ENCODE results near the gene MMP23B.
"Not testable (repeated sequence)": the region's sequence is repeated elsewhere in the genome, so short reads cannot be mapped to it uniquely, and the experiment has no call there.

The MMP23B gene

DNA sequence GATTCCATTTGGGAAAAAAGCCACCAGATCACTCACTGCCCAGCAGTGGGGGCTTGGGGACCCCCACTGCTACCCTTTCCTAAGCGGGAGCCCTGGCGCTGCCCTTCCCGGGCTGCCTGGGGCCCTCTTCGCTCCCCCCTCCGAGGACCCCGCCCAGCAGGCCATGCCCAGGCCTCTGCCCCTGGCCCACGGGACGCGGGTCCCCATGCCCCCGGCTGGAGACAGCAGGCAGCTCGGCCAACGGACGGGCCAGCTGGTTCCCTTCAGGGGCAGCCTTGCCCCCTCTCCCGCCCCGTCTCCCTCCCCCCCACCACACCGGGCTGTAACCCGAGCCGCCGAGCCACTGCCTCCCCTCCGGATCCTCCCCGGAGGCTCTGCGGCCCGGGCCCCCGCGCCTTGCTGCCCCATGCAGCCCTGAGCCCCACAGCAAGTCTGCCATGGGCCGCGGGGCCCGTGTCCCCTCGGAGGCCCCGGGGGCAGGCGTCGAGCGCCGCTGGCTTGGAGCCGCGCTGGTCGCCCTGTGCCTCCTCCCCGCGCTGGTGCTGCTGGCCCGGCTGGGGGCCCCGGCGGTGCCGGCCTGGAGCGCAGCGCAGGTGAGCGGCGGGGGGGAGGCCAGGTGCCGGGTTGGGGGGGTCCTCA, at the start of gene MMP23B:
MMP23B (plus strand) TSS at position 392 of the 639 bp plus-strand sequence; CDS start at position 438, 46 bp downstream.
- DNase-seq: peak; percentile 7

DNA sequence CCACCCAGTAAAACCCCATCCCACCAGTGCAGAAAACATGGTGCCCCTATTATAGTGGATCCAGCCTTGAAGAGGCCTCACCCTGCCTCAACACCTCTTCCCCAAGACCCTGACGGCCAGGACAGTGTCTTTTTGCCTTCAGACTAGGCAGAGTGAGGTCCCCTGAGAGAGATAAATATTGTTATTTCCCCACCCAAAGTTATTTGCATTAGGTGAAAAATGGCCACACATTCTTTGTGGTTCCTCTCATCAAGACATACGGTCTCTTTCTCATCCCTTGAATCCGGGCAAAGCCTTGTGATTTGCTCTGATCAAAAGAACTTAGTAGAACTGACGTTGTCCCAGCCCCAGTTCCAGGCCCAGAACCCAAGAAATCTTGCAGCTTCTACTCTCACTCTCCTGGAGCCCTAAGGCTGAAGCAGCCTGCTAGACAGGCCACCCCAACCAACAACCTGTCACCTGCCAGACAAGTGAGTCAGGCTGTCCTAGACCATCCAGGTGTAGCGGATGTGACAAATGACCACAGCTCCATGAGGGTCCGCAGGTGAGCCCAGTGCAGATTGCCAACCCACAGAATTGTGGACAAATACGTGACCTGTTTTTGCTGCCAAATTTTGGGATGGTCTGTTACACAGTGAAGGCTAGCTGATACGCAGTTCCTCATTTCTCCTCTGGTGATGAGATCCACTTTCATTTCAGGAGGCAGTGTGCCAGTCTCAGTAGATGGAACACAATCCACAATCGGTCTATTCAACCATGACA, 49.2 kb upstream of the MMP23B start:
- DNase-seq: no peak

DNA sequence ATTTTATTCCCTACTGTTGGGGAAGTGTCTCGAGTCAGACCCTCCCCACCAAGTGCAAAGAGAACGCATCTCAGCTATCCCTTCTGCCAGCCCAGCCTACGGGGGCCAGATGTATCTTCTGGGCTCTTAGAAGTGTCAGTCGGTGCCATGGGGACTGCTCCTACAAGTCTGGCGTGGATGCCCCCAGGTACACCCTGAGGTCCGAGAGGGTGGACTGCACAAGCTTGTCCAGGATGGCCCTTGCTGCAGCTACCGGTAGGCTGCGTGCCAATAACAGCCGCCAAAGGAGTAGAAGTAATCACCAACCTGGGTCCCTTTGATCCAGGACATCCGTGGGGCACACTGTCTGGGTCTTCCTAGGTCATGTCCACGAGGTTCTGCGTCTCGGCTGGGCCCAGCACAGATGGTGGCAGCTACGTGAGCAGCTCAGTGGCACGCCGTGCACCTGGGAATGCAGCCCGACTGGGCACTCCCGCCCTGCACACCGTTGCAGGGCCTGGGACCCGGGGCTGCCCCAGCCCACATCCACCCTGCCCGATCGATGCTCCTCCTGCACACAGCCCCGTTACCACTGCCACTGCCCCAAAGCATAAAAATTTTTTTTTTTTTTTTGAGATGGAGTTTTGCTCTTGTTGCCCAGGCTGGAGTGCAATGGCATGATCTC, 48.5 kb upstream of the MMP23B start:
- no peak for DNase-seq

DNA sequence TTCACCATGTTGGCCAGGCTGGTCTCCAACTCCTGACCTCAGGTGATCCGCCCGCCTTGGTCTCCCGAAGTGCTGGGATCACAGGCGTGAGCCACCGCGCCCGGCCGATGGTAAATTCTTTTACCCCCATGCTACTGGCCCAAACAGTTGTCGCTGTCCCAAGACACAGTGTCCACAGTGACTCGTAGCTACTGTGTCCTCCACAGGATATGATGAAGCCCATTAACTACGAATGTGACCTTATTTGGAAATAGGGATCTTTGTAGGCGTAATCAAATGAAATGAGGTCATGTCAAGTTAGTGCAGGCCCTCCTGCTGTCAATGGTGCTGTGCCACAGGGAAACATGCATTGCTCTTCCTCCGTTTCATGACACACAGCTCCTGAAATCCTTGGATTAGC, 40.5 kb upstream of the MMP23B start:
- DNase-seq: no peak

DNA sequence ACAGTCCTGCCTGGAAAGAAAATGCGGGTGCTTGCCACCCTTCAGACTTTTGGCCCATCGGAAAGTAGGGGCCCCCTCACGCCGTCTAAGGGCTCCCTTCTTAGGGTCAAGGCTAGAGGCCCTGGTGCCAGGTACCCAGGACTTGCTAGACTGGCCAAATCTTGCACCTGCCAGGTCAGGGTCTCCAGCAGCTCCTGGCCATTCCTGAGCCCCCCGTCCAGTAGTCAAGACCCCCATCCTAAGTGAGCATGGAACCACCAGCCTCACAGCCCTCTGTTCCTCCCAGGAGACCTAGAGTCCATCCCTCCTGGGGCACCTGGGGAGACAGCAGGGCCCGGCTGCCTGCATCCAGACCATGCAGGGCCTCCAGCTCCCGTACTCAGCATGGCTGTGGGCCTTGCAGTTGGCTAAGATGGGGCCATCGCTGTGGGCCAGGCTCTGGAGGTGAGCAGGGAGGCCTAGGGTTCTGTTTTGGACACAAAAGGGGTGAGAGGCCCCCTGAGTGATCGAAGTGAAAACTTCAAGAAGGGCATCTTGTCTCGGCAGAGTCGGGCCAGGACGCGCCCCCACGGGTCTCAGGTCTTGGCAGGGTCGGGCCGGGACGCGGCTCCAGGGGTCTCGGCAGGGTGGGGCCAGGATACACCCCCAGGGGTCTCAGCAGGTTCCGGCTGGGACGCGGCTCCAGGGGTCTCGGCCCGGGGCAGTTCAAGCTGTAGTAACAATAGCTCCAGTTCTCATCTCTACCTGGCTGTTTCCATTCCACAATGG, 38.0 kb upstream of the MMP23B start:
- DNase-seq: no peak

DNA sequence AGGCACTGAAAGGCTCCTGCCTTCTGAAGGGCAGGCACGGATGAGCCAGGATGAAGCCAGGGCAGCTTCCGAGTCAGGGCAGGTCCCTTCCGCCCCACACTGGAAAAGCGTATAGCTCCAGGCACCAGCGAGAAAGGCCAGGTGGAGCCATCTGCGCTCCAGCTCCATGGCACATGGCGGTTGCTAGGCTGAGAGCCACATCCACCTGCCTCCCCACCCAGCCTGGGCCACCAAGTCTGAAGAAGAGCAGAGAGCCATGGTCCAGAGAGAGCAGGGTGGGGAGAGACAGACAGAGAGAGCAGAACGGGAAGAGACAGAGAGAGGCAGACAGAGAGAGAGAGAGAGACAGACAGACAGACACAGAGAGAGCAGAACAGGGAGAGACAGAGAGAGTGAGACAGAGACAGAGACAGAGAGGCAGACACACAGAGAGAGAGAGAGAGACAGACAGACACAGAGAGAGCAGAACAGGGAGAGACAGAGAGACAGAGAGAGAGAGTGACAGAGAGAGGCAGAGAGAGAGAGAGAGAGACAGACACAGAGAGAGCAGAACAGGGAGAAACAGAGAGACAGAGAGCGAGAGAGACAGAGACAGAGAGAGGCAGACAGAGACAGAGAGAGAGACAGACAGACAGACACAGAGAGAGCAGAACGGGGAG, 37.2 kb upstream of the MMP23B start:
- peak; percentile 57 for DNase-seq

DNA sequence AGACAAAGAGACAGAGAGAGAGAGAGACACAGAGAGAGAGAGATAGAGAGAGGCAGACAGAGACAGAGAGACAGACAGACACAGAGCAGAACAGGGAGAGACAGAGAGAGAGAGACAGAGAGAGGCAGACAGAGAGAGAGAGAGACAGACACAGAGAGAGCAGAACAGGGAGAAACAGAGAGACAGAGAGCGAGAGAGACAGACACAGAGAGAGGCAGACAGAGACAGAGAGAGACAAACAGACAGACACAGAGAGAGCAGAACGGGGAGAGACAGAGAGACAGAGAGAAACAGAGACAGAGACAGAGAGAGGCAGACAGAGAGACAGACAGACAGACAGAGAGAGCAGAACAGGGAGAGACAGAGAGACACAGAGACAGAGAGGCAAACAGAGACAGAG, 36.6 kb upstream of the MMP23B start:
- DNase-seq: not testable (repeated sequence)

DNA sequence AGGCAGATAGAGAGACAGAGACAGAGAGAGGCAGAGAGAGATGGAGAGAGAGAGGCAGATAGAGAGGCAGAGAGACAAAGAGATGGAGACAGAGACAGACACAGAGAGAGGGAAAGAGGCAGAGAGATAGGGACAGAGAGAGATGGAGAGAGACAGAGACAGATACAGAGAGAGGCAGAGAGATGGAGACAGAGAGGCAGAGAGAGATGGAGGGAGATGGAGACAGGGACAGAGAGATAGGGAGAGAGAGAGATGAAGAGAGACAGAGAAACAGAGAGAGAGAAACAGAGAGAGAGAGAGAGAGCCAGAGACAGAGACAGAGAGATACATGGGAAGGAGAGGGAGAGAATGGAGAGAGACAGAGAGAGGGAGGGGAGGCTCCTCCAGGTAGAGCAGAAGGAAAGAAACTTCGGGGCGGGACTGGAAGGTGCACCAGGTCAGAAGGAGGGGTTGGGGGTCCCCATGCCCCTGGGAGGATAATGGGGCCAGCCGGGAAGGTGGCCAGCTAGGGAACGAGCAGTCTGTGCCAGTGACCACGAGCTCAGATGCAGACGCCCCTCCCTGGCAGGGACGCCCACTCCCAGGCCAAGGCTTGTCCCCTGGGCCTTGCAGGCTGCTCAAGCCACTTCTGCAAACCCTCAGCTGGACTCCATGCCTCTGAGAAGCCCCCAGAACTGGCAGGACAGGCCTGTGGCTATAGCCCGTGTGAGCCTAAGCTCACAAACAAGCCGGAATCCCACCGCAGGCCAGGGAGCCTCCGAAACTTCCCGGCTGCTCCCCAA, 35.3 kb upstream of the MMP23B start:
- DNase-seq: no peak

DNA sequence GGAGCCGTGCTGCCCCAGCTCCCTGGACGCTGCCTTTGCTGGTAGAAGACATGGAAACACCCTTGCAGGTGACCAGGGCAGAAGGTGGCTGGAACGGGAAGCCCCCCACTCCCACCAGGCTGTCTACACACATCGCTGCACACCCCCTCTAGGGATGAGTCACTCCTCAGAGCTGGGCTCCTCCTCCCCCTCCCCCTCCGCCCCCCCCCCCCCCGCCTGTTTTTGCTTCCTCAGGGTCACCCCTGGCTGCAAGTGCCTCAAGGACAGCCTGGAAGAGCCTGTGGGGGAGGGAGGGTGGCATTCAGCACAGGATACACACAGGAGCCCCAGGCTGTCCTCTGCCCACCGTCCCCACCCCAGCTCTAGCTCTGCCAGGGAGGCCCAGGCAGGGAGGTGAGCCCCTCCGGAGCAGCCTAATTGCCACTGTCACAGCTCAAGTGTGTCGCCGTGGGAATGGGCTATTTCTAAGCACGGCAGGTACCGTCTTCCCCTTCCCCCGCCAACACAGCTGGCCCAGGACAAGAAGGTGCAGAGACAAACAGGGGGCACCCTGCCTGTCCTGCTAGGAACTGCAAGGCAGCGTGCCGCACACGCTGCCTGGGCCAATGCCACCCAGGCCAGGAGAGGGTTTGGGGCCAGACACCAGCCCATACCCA, 34.6 kb upstream of the MMP23B start:
- no peak for DNase-seq

DNA sequence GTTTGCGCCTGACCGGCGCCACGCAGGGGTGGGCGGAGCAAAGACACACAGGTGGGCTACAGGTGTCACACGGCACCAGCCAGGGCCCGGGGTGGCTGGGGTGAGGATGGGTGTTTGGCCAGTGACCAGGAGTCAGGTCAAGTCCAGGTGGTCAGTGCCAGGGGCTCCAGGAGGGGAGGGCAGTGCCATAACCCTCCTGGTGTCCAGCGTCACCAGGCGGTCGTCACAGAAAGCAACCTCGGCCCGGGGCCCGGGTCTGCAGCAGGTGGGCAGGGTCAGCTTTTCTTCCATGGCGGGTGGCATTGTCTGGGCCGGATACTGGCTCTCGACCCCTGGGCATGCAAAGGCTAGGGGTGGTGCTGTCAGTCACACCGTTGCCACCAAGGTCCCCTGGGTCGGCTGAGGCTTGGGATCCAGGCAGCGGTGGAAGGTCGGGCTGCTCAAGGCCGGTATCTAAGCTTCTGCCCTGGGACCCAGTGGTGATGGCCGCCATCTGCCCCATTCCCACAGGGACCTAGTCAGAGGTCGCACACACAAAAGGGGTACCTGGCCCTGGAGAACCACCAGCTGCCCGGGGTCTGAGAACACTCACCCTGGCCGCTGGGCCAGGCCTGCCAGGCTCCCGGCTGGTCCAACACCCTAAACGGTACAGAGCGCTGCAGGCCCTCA, 33.8 kb upstream of the MMP23B start:
- no peak for DNase-seq

DNA sequence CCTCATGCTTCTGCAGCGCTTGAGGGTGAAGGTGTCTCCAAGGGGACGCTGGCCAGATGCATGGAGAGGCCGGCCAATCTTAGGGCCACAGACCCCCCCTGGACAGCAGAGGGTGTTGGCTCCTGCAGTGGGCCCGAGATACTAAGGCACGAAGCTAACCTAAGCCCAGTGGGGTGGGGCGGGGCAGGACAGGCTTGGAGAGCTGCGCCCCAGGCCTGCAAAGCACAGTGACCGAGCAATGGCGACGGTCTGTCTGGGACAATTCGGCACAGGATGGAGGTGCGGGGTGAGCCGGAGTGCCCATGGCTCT, 33.3 kb upstream of the MMP23B start:
- DNase-seq: no peak

DNA sequence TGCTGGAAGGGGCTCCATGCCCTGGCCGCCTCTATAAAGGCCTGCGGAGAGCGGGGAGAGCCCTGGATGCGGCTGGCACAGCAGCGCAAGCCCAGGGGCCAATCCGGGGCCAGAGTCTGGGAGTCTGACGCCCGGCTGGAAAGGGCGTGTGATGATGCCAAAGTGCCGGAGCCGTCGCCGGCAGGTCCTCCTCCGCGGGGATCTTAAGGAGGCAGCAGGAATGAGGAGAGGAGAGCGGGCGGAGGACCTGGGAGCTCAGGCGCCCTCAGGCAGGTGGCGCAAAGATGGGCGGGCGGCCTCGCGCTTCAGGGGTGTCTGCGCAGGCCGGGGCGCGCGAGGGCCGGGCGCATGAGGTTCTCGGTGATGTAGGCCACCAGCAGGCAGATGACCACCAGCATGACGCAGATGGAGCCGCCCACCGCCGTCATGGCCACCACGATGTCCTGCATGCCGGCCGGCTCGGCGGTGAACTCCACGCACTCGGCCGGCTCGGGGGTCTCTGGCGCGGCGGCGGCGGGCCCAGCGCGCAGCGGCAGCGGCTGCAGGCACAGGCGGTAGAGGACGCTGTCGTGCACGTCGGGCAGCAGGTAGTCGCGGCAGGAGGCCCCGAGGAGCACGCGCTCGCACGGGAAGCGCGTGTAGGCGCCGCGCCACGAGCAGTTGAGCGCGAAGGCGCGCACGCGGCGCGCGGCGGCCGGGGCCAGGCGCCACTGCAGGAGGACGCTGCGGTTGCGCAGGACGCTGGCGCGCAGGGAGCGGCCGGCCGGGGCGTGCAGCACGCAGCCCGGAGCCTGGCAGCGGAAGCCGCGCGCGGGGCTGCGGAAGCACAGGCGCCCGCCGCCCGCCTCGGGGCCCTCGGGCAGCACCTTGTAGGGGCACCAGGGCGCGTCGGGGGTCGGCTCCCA, 32.7 kb upstream of the MMP23B start:
- peak; percentile 40 for DNase-seq

DNA sequence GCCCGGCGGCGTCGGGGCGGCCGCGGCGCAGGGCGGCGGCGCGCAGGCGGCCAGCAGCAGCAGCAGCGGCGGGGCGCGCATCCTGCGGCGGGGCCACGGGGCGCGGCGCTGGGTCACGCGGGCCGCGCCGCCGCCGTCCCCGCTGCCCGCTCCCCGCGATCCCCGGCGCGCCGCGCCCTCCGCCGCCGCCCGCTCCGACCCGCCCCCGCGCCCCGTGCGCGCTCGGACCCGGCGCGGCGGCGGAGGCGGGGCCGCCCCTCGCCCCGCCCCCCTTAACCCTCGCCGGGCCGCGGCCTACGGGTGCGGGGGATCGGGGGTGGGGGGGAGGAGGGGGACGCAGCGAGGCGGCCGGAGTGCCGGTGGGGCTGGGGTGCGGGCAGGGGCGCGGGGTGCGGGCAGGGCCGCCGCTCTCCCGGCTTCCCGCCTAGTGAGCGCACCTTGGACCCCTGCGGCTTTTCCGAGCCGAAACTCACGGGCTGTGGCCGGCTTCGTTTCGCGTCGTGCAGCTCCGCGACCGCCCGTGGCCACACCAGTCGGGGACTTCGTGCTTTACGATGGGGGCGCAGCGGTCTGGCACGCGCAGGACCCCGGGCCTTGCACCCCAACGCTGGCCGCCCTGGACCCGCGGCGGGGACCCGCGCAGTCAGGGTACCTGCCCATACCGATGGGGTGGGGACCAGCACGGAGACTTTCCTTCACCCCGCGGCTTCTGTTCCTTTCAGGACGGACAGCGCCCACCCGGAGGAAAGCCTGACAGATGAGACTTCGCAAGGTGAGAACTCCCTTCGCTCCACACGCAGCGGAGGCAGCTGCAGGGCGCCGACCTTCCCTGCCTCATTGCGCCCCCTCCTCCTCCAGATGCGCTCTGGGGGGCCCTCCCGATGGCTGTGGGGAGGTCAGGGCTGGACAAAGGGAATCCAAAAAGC, 31.8 kb upstream of the MMP23B start, which contains the start of gene FNDC10:
FNDC10 (minus strand) TSS at position 201 of the 926 bp plus-strand sequence; CDS start at position 81, 120 bp downstream.
- DNase-seq: peak; percentile 31

DNA sequence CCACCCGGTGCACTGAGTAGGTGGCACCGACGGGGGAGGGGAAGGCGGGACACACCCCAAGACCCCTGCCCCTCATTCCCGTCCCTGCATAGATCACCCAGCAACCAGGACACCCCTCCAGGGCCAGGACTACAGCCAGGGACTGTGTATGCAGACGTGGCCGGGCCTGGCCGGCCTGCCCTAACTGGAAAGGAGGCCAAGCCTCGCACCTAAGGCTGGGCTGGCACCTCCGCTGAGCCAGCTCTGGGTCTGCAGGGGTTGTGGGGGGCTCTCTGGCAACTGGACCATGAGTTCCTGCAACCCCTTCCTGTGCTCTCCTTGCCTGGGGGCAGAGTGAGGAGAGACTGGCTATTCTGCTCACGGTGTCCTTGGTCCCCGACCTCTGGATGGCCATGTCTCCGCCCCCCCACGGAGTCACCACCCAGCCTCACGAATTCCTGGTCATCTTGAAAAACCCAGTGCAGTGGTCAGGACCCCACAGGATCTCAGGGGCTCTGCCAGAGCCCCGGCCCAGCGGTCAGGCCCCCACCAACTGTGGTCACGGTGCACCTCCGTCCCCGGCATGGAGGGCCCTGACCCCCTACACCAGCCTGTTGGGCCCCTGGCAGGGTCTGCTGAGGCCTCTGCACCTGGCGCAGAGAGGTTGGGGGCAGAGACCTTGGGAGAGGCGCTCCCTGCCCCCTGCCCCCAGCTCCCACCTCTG, 31.0 kb upstream of the MMP23B start:
- no peak for DNase-seq

DNA sequence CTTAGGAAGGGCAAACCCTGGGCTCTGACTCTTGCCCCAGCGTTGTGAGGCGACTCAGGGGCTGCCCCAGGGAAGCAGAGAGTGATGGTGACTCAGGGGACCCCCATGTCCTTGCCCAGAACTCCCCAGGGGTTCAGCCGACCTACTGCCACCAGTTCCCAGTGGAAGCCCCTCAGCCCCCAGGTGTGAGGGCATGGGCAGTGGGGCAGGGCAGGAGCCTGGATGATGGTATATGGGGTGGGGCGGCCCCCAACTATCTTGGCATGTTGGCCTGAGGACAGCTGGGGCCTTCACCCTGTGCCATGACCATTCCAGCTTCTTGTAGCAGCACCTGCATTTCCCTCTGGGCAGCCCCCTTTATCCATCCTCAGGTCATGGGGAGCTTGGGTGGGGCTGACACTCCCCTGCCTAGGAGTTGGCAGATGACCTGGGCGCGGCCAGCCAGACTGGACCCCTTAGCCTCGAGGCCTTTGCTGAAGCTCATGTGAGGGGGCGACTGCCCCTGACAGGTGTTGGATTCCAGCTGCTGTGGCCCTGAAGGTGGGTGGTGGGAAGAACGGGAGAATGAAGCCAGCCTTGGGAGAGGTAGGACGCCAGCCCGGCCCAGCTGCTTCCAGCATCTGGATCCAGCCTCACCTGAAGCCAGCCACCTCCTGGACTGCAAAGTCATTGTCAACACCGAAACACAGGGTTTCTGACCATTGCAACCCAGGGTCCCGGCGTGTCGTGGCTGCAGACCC, 30.2 kb upstream of the MMP23B start:
- no peak for DNase-seq

DNA sequence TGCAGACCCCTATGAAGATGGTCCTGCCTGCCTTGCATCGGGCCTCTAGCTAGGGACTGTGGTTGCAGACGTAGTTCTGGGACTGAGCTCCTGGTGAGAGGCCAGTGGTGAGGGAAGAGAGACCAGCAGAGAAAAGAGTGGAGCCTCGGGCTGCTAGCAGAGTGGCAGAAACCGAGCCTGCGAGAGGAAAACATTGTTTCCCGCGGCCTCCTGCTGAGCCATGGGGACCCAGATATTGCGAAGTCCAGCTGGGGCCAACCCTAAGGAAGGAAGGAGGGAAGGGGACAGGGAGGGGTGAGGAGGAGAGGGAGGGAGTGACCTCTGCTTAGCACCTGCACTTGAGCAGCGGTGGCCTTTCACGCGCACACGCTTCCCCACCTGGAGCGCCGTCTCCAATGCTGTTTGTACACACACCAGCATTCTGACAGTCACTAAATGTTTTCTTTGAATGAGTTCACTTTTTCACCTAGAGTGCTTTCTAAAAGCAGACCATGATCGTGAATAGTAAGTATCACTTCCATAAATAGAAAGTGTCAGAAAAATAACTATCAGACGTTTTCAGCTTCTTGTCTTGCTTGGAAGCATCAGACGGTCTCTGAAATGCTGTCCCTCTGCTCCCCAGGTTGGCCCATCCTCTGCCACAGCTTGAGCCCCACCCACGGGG, 29.5 kb upstream of the MMP23B start:
- no peak for DNase-seq

Measured in NCI-H345 (cell line).